ENCODE results near the gene ATG9B.

The ATG9B gene

DNA sequence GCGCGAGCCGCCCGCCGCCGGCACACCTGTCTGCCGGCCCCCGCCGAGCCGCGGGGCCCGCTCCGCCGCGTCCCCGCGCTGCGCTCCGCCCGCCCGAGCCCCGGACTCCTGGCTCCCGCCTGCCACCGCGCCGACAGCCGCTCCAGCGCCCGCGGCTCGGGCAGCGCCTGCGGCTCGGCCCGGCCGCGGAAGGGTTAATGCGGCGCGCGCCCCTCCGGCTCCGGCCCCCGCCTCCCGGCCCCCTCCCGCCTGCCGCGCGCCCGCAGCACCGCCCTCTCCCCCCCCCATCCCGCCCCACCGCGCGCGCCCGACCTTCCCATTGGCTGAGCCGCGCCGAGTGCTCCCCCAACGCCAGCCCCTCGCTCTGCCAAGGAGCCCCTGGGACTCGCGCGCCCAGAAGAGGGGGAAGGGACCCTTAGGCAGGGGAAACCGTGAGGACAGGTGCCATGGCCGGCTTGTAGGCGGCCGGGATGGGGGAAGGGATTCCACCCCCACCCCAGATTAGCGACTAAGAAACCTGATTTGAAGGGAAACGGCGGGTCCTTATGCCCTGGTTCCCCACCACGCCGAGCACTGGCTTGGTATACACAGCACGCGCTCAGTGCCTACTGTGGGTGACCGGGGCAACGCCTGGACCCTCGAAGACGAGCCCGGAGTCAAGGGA, 46.0 kb downstream of the ATG9B start, which contains the start of gene KCNH2:
TSS of gene KCNH2 (minus strand) at position 196 of the 664 bp plus-strand sequence. CDS start 408 bp downstream, outside the sequence.
- no peak for DNase-seq (ENCODE audit: low read depth in 2 of 2)

DNA sequence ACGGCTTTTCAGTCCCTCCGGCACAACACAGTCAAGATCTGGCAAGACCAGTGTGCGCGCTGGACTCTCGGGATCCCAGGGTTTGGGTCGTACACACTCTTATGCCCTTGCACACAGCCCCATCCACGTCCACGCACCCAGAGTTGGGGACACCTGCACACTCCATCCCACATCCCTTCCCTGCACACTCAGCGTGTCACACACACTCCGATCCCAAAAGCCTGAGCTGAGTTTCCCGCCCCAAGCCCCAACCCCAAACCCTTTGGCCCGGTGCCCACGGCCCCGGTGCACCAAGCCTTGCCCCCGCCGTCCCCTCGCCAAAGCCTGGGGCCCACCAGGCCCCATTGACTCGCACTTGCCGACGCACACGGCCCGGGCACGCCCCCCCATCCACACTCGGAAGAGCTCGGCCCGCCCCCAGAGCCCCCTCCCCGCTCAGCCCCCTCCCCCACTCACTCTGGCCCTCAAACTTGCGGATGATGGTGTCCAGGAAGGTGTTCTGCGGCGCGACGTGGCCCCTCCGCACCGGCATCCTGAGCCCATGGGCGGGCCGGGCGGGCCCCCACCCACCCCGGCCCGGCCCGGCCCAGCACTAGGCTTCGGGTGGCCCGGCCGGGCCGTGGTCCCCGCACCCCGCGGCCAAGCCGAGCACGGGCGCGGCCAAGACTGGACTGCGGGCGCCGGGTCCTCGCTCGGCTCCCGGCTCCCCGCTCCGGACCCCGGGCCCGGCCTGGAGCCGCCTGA, 46.7 kb downstream of the ATG9B start:
- DNase-seq (ENCODE audit: low read depth in 2 of 2) = no peak

DNA sequence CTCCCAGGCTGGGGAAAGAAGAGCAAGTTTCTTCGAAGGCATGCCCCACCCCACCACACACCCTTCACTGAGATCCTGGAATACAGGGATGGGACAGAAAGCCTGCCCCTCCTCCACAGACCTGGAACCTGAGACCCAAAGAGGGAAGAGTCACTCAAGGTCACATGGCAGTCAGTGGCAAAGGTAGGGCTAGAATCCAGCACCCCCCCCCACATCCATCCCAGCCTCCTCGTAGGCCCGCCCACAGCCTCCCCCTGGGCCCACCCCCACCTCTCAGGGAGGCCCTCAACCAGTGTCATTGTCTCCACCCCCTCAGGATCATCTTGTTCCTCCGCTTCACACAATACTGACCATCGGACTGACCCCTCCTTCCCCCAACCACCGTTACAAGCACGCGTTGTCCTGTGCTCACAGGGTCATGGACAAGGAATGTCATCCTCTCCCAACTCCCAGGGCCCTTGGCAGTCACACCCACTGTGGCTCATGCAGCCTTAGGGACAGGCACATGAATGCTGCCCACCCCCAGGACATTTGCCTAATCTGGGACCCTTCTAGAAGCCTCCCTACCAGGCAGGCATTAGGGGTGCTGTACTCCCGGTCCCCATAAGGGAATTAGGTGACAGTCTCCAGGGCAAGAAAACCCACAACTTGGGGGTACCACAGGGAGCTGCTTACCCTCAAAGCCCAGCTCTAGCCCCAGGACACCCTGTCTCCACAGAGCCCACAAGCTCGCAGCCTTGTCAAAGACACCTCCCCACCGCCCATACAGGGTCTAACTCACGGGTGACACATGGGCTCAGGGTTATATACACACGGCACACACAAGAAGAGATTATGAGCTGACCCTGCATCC, 47.5 kb downstream of the ATG9B start:
- DNase-seq (ENCODE audit: low read depth in 2 of 2) = no peak

DNA sequence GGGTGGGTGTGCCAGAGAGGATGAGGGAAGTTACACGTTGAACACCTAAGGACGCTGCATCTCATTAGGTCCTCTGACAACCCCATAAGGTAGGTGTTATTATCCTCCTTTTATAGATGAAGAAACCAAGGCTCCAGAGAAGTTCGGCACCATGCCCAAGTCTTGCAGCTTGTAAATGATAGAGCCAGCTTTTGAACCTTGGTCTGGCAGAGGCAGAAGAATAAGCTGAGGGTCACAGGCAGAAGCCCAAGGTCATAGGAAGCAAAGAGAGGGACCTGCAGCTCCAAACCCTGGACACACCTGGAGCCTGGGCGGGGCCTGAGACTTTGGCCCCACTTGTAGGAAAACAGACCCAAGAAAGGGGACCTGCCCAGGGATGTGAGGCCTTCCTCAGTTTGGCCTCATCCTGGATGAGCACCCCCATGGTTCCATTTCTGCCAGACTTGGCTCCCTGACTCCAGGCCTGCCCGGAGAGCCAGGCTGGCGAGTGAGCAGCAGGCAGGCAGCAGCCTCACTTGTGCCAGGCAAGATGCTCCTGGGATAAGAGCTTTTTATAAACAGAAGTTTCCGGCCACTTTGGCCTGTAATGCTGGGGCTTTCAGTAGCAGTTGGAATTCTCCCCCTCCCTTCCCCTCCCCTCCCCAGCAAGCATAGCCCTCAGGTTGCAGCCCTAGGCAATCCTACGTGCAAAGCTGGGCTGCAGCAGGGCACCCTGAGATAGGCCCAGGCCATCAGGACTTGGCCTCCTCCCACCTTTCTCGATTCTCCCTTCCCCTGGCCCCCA, 48.6 kb downstream of the ATG9B start:
- DNase-seq (ENCODE audit: low read depth in 2 of 2) = no peak

DNA sequence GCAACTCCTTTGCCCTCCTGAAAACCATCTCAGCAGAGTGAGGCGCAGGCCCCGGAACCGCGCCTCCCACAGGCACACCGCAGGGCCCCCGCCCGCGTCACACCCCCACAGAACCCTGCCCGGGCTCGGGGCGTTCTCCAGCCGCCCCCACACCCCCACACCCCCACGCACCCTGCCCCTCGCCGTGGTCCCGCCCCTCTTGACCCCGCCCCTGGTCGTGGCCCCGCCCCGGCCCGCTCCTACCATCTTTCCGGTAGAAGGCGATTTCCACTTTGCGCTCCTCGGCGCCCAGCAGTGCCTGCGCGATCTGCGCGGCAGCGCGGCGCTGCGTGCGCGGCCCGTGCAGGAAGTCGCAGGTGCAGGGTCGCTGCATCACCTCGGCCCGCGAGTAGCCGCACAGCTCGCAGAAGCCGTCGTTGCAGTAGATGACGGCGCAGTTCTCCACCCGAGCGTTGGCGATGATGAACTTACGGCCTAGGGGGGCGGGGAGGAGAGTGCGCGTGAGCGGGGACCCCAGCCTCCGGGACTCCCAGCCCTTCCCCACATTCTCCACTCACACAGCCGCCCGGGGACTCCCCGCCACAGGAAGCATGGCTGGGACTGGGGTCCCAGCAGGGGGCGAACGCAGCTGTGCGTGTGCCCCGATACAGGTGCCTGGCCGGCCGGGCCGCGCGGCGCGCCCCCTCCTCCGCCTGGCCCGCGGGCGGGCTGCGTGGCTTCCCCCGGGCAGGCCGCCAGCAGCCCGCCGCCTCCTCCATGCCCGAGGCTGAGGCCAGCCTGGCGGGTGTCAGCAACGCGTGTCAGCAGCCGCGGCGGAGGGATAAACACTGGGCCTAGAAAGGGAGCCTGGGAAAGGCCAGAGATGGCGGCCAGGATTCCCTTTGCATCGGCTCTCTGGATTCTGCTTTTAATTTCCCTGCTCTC, 49.6 kb downstream of the ATG9B start:
- DNase-seq (ENCODE audit: low read depth in 2 of 2) = peak; percentile 64 to 65

DNA sequence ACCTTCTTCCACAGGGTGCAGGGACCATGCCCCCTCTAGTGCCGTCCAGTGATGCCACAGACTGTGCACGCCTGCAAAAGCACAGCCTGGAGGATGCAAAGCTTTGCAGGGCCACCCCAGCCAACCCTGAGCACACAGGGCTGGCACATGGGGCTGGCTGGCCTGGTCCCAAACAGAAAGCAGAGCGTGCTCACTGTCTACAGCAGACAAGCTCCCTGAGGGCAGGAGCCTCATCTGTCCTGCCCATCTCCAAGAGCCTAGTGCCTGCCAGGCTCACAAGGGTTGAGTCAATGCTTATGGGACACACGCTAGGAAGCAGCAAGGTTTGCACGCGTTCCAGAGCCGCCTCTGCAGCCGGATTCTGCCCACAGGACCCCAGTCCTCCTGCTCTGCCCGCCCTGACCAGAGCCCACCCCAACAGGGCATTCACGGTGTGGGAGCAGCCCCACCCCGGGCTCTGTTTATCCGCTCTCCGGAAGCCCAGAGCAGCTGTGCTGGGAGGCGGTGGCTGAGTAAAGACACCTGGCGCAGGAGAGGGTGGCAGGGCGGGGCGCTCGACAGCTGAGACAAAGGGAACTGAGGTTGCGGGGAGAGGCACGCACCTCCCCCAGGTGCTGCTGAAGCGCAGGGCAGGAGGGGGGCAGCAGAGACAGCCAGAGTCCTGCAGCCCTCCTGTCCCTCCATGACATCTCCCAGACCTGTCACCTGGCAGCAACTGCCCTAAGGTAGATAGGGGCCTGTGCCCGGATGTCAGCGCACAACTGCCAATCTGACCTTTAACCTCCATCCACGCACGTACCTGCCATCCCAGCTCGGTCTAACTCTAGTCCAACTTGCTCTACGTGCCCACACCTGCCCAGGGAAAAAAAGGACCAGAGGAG, 50.5 kb downstream of the ATG9B start:
- DNase-seq (ENCODE audit: low read depth in 2 of 2) = no peak

DNA sequence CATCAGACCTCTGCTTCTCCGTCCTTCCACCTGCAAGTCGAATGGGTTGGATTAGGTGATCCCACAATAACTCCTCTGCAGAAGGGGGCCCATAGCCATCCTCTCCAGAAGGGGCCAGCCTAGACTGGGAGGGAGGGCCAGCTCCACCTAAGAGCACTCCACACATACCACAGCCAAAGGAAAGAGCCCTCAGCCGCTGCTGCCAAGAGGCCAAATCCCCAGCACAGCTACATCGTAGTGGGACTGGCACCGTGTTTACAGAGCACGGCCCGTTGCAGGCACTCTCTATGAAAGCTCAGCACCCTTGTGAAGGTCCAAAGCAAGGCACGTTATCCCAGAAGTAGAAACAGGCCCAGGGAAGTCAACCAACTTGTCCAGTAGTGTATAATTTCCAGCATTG, 51.6 kb downstream of the ATG9B start:
- no peak for DNase-seq (ENCODE audit: low read depth in 2 of 2)

DNA sequence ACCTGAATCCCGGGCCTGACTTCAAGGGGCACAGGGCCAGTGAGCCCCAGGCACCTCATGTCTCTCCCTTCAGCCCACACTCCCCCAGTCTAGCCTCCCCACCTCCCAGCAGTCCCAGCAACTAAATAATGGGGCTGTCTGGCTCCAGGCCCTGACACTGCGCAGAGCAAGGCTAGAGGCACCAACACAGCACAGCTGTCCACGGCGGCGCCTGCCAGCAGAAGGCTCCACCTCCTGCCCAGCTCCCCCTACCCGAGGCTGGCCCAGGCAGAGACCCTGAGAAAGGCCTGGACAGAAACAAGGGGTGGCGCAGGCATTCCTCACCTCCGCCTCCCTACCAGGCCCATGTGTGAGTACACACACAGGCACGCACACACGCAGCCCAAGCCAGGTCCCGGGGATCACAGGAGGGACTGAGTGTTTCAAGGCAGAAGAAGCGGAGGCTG, 52.2 kb downstream of the ATG9B start:
- DNase-seq (ENCODE audit: low read depth in 2 of 2) = no peak

DNA sequence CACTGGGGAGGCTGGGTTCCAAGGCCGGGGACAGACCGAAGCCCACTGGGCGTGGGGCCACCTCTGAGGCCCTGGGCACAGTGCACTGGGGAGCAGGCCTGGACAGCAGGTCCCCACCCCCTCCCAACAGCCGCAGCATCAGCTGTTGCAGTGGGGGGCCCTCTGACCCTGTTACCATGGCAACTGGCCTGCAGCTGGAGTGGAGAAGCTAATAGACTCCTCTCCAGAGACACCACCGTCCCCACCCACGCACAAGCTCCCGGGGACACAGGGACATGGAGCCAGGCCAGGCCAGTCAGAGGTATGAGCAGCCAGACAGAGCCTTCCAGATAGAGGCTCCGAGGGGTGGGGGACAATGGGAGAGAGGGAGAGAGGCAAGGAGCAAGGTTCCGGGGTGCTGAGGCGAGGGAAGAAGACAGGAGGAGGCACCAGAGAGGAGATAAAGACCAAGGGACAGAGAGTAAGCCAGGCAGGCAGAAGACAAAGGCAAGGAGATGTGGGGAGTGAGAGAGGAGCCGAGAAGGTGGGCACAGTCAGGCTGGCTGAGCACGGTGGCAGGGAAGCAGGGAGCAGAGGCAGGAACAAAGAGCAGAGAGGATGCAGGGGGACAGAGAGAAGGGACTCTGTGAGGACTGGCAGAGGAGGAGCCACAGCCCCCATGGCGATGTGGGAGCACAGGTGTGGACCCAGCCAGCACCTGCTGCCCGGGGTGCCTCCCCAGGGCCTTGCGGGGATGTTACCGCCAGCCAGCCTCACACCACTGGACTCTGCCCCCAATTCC, 52.9 kb downstream of the ATG9B start:
- DNase-seq (ENCODE audit: low read depth in 2 of 2) = no peak

DNA sequence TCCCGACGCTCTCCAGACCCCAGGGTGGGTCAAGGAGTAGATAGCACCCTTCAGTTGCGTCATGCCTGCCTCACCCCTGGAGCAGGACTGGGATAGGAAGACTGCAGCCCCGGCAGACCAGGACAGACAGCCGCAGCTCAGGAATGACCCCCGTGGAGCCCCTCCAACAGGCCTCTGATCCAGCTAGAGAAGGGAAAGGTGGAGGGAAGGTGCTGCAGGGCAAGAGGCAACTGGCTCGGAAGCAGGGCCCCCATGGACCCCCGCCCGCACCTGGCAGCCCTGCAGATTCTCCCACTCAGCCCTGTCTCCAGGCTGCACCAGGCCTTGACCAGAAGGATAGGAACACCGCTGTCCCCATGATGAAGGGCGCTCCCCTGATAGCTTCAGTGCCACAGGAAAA, 53.9 kb downstream of the ATG9B start:
- DNase-seq (ENCODE audit: low read depth in 2 of 2) = no peak

DNA sequence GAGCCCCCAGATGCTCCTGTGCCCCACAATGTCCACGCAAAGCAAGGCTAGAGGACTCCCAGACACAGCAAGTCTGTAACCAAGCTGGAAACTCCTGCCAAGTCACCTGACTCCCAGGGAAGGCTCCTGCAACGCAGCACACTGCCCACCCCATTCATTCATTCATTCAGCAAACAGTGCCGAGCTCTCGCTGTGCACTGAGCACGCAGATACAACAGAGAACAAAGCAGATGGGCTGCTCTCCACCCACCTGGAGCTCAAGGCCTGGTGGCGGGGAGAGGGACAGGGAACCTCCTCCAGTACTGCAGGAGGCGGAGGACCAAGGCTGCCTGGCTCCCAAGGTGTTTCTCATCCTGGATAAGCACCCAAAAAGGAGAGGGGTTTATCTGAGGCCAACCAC, 54.8 kb downstream of the ATG9B start:
- DNase-seq (ENCODE audit: low read depth in 2 of 2) = no peak

DNA sequence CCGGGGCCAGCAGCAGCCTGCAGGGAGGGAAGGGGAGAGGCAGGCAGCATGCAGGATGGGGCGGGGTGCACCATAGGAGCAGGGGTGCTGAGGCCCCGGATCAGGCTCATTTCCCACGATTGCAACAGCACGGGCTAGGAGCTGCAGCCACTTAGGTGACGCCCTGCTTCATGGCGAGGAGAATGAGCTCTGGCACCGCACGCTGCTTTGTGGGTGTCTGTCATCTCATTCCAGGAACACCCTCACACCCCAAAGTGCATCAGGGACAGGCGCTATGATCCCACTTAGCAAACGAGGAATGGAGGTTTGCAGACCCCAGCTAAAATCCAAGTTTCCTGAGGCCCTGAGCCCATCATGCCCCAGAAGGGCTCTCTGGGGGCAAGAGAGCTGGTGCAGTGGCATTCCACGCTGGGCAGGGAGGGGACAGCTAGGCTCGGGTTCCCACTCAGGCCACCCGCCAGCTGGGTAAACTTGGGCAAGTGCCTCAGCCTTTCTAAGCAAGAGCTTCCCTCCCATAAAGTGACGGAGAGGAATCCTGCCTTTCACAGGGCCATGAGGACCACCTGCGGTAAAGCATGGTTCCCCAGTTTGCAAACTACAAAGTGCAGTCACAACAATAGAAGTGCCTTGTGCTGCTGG, 55.4 kb downstream of the ATG9B start:
- DNase-seq (ENCODE audit: low read depth in 2 of 2) = no peak

DNA sequence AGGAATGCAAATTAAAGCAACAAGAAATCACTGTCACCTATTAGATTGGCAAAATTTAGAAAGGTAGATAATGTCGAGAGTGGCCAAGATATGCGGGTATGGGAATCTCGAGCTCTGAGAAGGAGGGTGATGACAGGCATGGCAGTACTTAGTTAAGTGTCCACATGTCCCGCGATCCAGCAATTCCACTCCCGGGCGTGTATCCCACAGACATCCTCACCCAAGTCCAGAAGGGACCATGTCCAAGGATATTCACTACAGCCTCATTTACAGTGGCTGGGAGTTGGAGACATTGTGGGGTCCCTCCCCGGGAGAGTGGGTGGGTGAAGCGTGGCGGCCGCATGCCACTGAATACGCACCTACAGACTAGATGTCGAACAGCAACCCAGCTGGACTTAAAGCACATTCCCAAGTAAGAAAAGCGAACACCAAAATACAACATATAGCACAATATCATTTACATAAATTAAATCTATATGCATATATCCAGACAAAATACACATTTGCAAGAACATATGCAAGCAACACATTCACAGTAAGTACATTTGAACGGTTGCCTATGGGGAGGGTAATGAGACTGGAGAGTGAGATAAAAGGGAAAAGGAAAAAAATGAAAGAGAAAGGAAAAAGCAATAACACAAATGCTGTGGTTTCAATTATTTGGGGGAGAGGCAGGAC, 56.1 kb downstream of the ATG9B start:
- DNase-seq (ENCODE audit: low read depth in 2 of 2) = no peak

DNA sequence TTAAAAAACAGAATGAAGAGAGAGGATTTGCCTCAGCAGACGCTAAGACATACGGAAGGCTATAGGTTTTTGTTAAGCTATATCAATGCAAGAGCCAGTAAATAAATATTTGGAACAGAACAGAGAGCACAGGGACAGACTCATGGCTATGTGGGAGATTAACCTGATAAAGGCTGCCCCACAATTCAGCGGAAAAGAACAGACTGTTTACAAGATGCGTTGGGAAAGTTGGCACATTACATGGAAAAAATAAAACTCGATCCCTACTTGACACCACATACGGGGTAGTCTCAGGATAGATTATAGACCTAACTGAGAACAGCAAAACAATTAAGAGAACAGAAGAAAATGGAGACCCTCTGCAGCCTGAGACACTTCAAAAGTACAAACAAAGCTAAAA, 56.9 kb downstream of the ATG9B start:
- DNase-seq (ENCODE audit: low read depth in 2 of 2) = no peak

DNA sequence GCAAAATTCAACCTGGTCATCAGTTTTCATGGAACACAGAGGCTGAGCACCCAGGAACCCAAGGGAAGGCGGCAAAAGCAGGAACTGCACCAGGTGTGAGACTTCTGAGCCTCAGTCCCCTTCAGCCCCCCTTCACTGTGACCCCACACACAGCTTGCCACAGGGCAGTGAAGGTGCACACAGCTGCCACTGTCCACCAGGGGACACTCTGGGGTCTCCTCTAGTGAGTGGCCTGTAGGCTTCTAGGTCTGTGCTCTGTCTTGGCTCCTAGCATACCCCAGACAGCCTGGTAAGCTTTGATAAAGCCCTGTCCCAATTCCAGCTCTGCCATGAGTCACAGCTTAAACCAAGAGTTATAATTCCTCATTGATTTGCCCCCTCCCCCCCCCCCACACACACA, 58.3 kb downstream of the ATG9B start:
- no peak for DNase-seq (ENCODE audit: low read depth in 2 of 2)

DNA sequence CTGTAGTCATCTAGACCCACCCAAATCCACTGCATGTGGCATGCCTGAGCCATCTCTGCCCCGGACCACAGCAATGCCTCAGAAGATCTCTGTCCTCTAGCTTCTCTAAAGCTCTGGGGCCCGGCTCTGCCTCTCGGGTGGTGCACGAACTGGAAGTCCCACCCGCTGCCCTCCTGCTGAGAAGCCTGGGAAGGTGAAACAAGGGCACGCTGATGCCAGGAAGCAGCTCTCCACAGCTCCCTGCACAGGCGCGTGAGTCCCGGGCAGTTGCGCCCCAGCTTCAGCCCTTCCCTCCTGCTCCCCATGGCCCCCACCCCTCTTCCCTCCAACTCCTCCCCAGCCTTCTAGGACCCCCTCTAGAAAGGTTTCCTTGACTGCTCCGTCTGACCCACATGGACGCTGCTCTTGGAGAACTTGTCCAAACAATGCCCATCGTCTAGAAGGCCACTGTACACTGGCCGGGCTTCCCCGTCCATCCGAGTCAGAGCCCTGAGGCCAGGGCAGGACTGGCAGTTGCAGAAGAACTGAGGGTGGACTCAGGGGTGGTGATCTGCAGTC, 58.9 kb downstream of the ATG9B start:
- DNase-seq (ENCODE audit: low read depth in 2 of 2) = no peak

Measured in stimulated activated CD8-positive, alpha-beta memory T cell treated with anti-CD3 and anti-CD28 coated beads, Interleukin-15, amount 100 ng/mL, for 4 hours (primary cell).